Endothelial cell of umbilical vein (primary cell): ENCODE data around the gene CFAP46. TPM values are rescaled to one million over a fixed set of nuclear protein-coding genes. Genes with fewer than 3 reads are reported as not detected.

Source experiments
- BruUV-seq: library from RNA; stranded (reverse); fragments of 400-500 nt; replicated peaks from 2 replicates; lab custom pipeline; 2021; lab: Mats Ljungman, UMichigan
- CTCF ChIA-PET: fragments of 300-600, 350-600 bp; sonication (Branson Sonifier 250); formaldehyde crosslinking; loops from one replicate; lab custom pipeline; 2021; ENCODE audit warnings: antibody characterized with exemption, inconsistent platforms; lab: Charles Lee
- POLR2A ChIA-PET: fragments of 300-600, 350-600 bp; sonication (Branson Sonifier 250); formaldehyde crosslinking; loops from one replicate; lab custom pipeline; 2021; ENCODE audit warnings: antibody characterized with exemption, inconsistent platforms; lab: Charles Lee
- DNase-seq: peaks from one replicate; pipeline ENCODE4 v3.0.0-alpha.2; 2011; ENCODE audit warnings: low read depth, low spot score
- FAIRE-seq: peaks from 2 replicates; lab custom pipeline; 2011; peaks lifted over from hg19 to GRCh38; lab: Jason Lieb, UNC
- H2AFZ ChIP-seq: 2 replicates; pipeline ENCODE4 v1.6.0; 2012; ENCODE audit warnings: low read depth, low read length, control low read depth, inconsistent platforms
- H3K27ac ChIP-seq: 2 replicates; pipeline ENCODE4 v1.5.1; 2011; ENCODE audit warnings: low read depth, mild to moderate bottlenecking, control low read depth, low read length, moderate library complexity; ENCODE audit not compliant: insufficient read depth
- H3K27me3 ChIP-seq, 2 experiments: 2 replicates each; pipeline versions ENCODE4 v1.6.0 to v1.6.1; 2011; ENCODE audit warnings: low read length in 2 of 2, mixed read lengths in 1 of 2; ENCODE audit not compliant: control insufficient read depth in 2 of 2, insufficient read depth in 2 of 2
- H3K36me3 ChIP-seq, 2 experiments: 2 replicates in 1 of 2; 3 replicates in 1 of 2; pipeline ENCODE4 v1.5.1; 2011; ENCODE audit warnings: low read length in 2 of 2, mild to moderate bottlenecking in 1 of 2, moderate library complexity in 1 of 2; ENCODE audit not compliant: control insufficient read depth in 2 of 2, insufficient read depth in 2 of 2; ENCODE audit errors: extremely low read depth in 1 of 2
- H3K4me1 ChIP-seq: 3 replicates; pipeline ENCODE4 v1.5.1; 2011; ENCODE audit warnings: mild to moderate bottlenecking, low read length; ENCODE audit not compliant: control insufficient read depth, insufficient read depth; ENCODE audit errors: extremely low read depth
- H3K4me2 ChIP-seq: 2 replicates; pipeline ENCODE4 v1.6.1; 2011; ENCODE audit warnings: low read length, control low read depth, mixed read lengths; ENCODE audit not compliant: insufficient read depth
- H3K4me3 ChIP-seq, 3 experiments: fragments of 200-600 bp in 1 of 3; sonication (generic), shearing (Covaris generic) in 1 of 3; replicated peaks in 1 of 3; 2 replicates each; pipeline ENCODE4 v1.5.1; 2011 to 2016; ENCODE audit warnings: control low read depth in 3 of 3, low read length in 3 of 3, mild to moderate bottlenecking in 2 of 3, inconsistent platforms in 1 of 3, low read depth in 1 of 3, moderate library complexity in 1 of 3; ENCODE audit not compliant: insufficient read depth in 1 of 3
- H3K79me2 ChIP-seq: 2 replicates; pipeline ENCODE4 v1.6.0; 2012; ENCODE audit warnings: low read length, inconsistent platforms; ENCODE audit not compliant: control insufficient read depth, insufficient read depth
- H3K9ac ChIP-seq: replicated peaks from 2 replicates; pipeline ENCODE3; 2011; ENCODE audit warnings: low read length, control low read depth; ENCODE audit not compliant: insufficient read depth; ENCODE audit errors: extremely low read depth
- H3K9me1 ChIP-seq: replicated peaks from 3 replicates; pipeline ENCODE4 v1.6.0; 2011; ENCODE audit warnings: mild to moderate bottlenecking, low read length; ENCODE audit not compliant: control insufficient read depth, insufficient read depth; ENCODE audit errors: extremely low read depth
- H3K9me3 ChIP-seq: replicated peaks from 2 replicates; pipeline ENCODE4 v1.5.1; 2012; ENCODE audit warnings: low read length, inconsistent platforms; ENCODE audit not compliant: control insufficient read depth, insufficient read depth
- H4K20me1 ChIP-seq: replicated peaks from 2 replicates; pipeline ENCODE3; 2011; ENCODE audit warnings: mild to moderate bottlenecking, low read length; ENCODE audit not compliant: control insufficient read depth, insufficient read depth; ENCODE audit errors: extremely low read depth
- EZH2 ChIP-seq: IDR thresholded peaks from 2 replicates; pipeline ENCODE4 v1.6.1; 2012; ENCODE audit warnings: borderline replicate concordance, low read depth, mild to moderate bottlenecking, moderate library complexity, low read length, inconsistent platforms; ENCODE audit not compliant: severe bottlenecking
- FOS ChIP-seq: IDR thresholded peaks from 2 replicates; pipeline ENCODE4 v1.6.1; 2011; ENCODE audit warnings: mild to moderate bottlenecking, low read length, moderate library complexity, borderline replicate concordance; ENCODE audit not compliant: insufficient read depth
- MAX ChIP-seq: IDR thresholded peaks from 2 replicates; pipeline ENCODE4 v1.6.1; 2011; ENCODE audit not compliant: insufficient read depth, insufficient read length
- POLR2A ChIP-seq: IDR thresholded peaks from 2 replicates; pipeline ENCODE4 v1.6.1; 2012; ENCODE audit warnings: low read depth, mild to moderate bottlenecking, control low read depth, low read length
- POLR2AphosphoS5 ChIP-seq: IDR thresholded peaks from 2 replicates; pipeline ENCODE4 v1.6.1; 2012; ENCODE audit warnings: low read depth, mild to moderate bottlenecking, control low read depth, low read length, moderate library complexity; ENCODE audit not compliant: insufficient read depth
- dilution Hi-C: fragments of 300-500 bp; cut with MboI; formaldehyde crosslinking; loops from one replicate; pipeline ENCODE4 v1.15.0; 2019; ENCODE audit warnings: low sequenced_read_pairs; ENCODE audit not compliant: extremely low pct_ligation_motif_present
- intact Hi-C: fragments of 100-400 bp; cut with micrococcal nuclease; formaldehyde crosslinking; loops from one replicate; pipeline ENCODE4 v1.10.0; 2022
- polyA plus RNA-seq, 4 experiments: library from polyadenylated mRNA; depleted of rRNA in 3 of 4; stranded (reverse) in 3 of 4; unstranded in 1 of 4; fragments of >200 nt; gene quantifications; 2 replicates each; pipeline versions ENCODE4 v1.2.1 to v1.2.3, GENCODE V29; 2011 to 2012; ENCODE audit warnings: missing spikeins in 1 of 4
- total RNA-seq: library from RNA; stranded (reverse); gene quantifications from 2 replicates; pipeline ENCODE4 v1.2.3, GENCODE V29; 2021
- TF ChIP-seq, protein P1 (sequence below), 2 donors: IDR thresholded peaks; 1 replicate in 1 of 2; 2 replicates in 1 of 2; pipeline ENCODE4 v1.5.1; 2011; ENCODE audit warnings: low read length in 2 of 2, mild to moderate bottlenecking in 2 of 2, moderate library complexity in 2 of 2, control low read depth in 1 of 2, inconsistent platforms in 1 of 2, low read depth in 1 of 2; ENCODE audit not compliant: insufficient read depth in 1 of 2; ENCODE audit errors: extremely low read depth in 1 of 2

CFAP46 gene
- total and polyA plus RNA-seq, 2 donors (not counting 3 experiments of a cell fraction or from before 2014, with no cell fraction given), result 0.75 to 0.98 TPM

DNA sequence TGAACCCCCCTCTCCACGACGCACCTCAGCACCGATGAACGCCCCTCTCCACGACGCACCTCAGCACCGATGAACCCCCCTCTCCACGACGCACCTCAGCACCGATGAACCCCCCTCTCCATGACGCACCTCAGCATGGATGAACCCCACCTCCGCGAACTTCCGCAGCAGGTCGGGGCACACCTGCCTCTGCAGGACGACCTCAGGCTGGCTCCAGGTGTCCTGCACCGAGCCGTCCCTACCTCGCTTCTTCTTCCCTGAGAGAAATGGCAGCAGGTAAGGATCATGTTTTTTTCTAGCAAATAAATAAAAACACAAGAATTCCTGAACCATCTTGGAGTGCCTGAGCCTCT, 24.1 kb downstream of the CFAP46 start:
- no peaks in the 10 kb centered on the region for H3K79me2 ChIP-seq
- dilution Hi-C loops, result no loop called here
- POLR2A ChIA-PET, result no interaction called here
- FAIRE-seq (no peak), DNase-seq (no peak)
- H3K27me3 ChIP-seq, result no peaks in the 10 kb centered on the region
- H3K9me1 ChIP-seq, result no peaks in the 10 kb centered on the region
- H3K9ac ChIP-seq, result no peak overlapping the region
- H3K27ac ChIP-seq, result no peak overlapping the region
- TF ChIP-seq, protein P1, sequence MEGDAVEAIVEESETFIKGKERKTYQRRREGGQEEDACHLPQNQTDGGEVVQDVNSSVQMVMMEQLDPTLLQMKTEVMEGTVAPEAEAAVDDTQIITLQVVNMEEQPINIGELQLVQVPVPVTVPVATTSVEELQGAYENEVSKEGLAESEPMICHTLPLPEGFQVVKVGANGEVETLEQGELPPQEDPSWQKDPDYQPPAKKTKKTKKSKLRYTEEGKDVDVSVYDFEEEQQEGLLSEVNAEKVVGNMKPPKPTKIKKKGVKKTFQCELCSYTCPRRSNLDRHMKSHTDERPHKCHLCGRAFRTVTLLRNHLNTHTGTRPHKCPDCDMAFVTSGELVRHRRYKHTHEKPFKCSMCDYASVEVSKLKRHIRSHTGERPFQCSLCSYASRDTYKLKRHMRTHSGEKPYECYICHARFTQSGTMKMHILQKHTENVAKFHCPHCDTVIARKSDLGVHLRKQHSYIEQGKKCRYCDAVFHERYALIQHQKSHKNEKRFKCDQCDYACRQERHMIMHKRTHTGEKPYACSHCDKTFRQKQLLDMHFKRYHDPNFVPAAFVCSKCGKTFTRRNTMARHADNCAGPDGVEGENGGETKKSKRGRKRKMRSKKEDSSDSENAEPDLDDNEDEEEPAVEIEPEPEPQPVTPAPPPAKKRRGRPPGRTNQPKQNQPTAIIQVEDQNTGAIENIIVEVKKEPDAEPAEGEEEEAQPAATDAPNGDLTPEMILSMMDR (IDR thresholded peaks at IDR 0.05; ENCODE audit: extremely low read depth in 1 of 2, insufficient read depth in 1 of 2, low read depth in 1 of 2, low read length in 2 of 2), result no peak
- TF ChIP-seq POLR2AphosphoS5, result no peak
- TF ChIP-seq FOS, result no peak
- TF ChIP-seq POLR2A, result no peak
- TF ChIP-seq MAX, result no peak
- TF ChIP-seq EZH2, result no peak
- CTCF ChIA-PET, result no interaction called here
- H2AFZ ChIP-seq, result no peak overlapping the region
- H3K4me3 ChIP-seq, result no peak overlapping the region
- H3K4me1 ChIP-seq, result no peaks in the 10 kb centered on the region
- no peaks in the 10 kb centered on the region for H4K20me1 ChIP-seq
- BruUV-seq, result no TSS peak
- H3K36me3 ChIP-seq, result no peaks in the 10 kb centered on the region
- H3K9me3 ChIP-seq, result no peaks in the 10 kb centered on the region
- intact Hi-C loops, result no loop called here
- no peak overlapping the region for H3K4me2 ChIP-seq
